Neural cell (in vitro differentiated cells): ENCODE measurements around the gene CD300LG. TPM values are rescaled to one million over a fixed set of nuclear protein-coding genes. Genes with fewer than 3 reads are reported as not detected.

ENCODE experiments used
- H2AFZ ChIP-seq: fragments of 200-600, 300-800 bp; sonication (generic), shearing (Covaris generic); 2 replicates; pipeline ENCODE4 v1.6.0; 2014; ENCODE audit warnings: low read depth, mild to moderate bottlenecking, antibody characterized with exemption, low read length, moderate library complexity
- H3F3A ChIP-seq: fragments of 200-600 bp; shearing (Covaris generic); 2 replicates; pipeline ENCODE4 v1.6.1; 2016; ENCODE audit warnings: mild to moderate bottlenecking, moderate library complexity, mixed read lengths, antibody characterized with exemption, low read length; ENCODE audit not compliant: insufficient read depth, poor library complexity, severe bottlenecking
- H3K27ac ChIP-seq: fragments of 200-600, 300-800 bp; sonication (generic), shearing (Covaris generic); 2 replicates; pipeline ENCODE4 v1.5.1; 2014; ENCODE audit warnings: mild to moderate bottlenecking, low read length, moderate library complexity
- H3K27me3 ChIP-seq: fragments of 300-800, 200-600 bp; sonication (generic), shearing (Covaris generic); 2 replicates; pipeline ENCODE4 v1.6.0; 2014; ENCODE audit warnings: mild to moderate bottlenecking, low read depth, low read length, moderate library complexity; ENCODE audit not compliant: insufficient read depth
- H3K36me3 ChIP-seq: fragments of 300-800, 200-600 bp; sonication (generic), shearing (Covaris generic); 2 replicates; pipeline ENCODE4 v1.5.1; 2014; ENCODE audit warnings: mild to moderate bottlenecking, antibody characterized with exemption, low read length, moderate library complexity; ENCODE audit not compliant: insufficient read depth
- H3K4me2 ChIP-seq: fragments of 300-800, 200-600 bp; sonication (generic), shearing (Covaris generic); 2 replicates; pipeline ENCODE4 v1.6.0; 2014; ENCODE audit warnings: mild to moderate bottlenecking, low read length
- H3K4me3 ChIP-seq: fragments of 300-800, 200-600 bp; sonication (generic), shearing (Covaris generic); 2 replicates; pipeline ENCODE4 v1.5.1; 2014; ENCODE audit warnings: mild to moderate bottlenecking, low read length, moderate library complexity
- H3K79me2 ChIP-seq: fragments of 200-600 bp; shearing (Covaris generic); replicated peaks from 2 replicates; pipeline ENCODE4 v1.6.0; 2014; ENCODE audit warnings: mild to moderate bottlenecking, low read length, moderate library complexity; ENCODE audit not compliant: insufficient read depth
- H3K9ac ChIP-seq: fragments of 300-800, 200-600 bp; sonication (generic), shearing (Covaris generic); 2 replicates; pipeline ENCODE4 v1.6.1; 2016; ENCODE audit warnings: mild to moderate bottlenecking, low read length, mixed read lengths
- H3K9me2 ChIP-seq: fragments of 200-600 bp; shearing (Covaris generic); 2 replicates; pipeline ENCODE4 v1.6.1; 2016; ENCODE audit warnings: mild to moderate bottlenecking, low read length, mixed read lengths; ENCODE audit not compliant: insufficient read depth
- H3K9me3 ChIP-seq: fragments of 200-600, 300-800 bp; sonication (generic), shearing (Covaris generic); 2 replicates; pipeline ENCODE4 v1.6.1; 2016; ENCODE audit warnings: mild to moderate bottlenecking, mixed run types, low read length, moderate library complexity, mixed read lengths
- H4K20me1 ChIP-seq: fragments of 200-600 bp; shearing (Covaris generic); 2 replicates; pipeline ENCODE4 v1.6.1; 2016; ENCODE audit warnings: mild to moderate bottlenecking, mixed run types; ENCODE audit not compliant: insufficient read depth
- EP300 ChIP-seq: fragments of 450-650 bp; conservative IDR thresholded peaks from 2 replicates; pipeline ENCODE4 v1.6.1; 2014; ENCODE audit warnings: antibody characterized with exemption, mild to moderate bottlenecking, moderate library complexity; ENCODE audit not compliant: poor library complexity, severe bottlenecking
- EZH2 ChIP-seq: fragments of 200-600, 300-800 bp; shearing (Covaris generic), sonication (generic); IDR thresholded peaks from 2 replicates; pipeline ENCODE4 v1.6.1; 2014; ENCODE audit warnings: antibody characterized with exemption, low read length, borderline replicate concordance, mild to moderate bottlenecking; ENCODE audit not compliant: insufficient read depth, poor library complexity, severe bottlenecking
- MXI1 ChIP-seq: fragments of 450-650 bp; conservative IDR thresholded peaks from 2 replicates; pipeline ENCODE4 v1.6.1; 2014; ENCODE audit warnings: antibody characterized with exemption, mild to moderate bottlenecking; ENCODE audit not compliant: poor library complexity, severe bottlenecking
- POLR2AphosphoS5 ChIP-seq: IDR thresholded peaks from 2 replicates; pipeline ENCODE4 v1.6.1; 2012
- RAD21 ChIP-seq: fragments of 450-650 bp; conservative IDR thresholded peaks from 2 replicates; pipeline ENCODE4 v1.6.1; 2014; ENCODE audit warnings: antibody characterized with exemption, mild to moderate bottlenecking, moderate library complexity
- SMC3 ChIP-seq: fragments of 450-650 bp; conservative IDR thresholded peaks from 2 replicates; pipeline ENCODE4 v1.6.1; 2014; ENCODE audit warnings: antibody characterized with exemption, mild to moderate bottlenecking, moderate library complexity; ENCODE audit not compliant: poor library complexity
- TAF1 ChIP-seq: IDR thresholded peaks from 2 replicates; pipeline ENCODE4 v1.6.1; 2012; ENCODE audit warnings: low read depth
- polyA plus RNA-seq: library from polyadenylated mRNA; depleted of rRNA; stranded (reverse); fragments of >200 nt; gene quantifications from 2 replicates; pipeline ENCODE4 v1.2.3, GENCODE V29; 2014
- TF ChIP-seq, protein P1 (sequence below): fragments of 450-650 bp; IDR thresholded peaks from 2 replicates; pipeline ENCODE4 v1.5.1; 2014; ENCODE audit warnings: antibody characterized with exemption, mild to moderate bottlenecking, moderate library complexity; ENCODE audit not compliant: poor library complexity, severe bottlenecking
- TF ChIP-seq, protein P2 (sequence below): IDR thresholded peaks from 2 replicates; pipeline ENCODE4 v1.6.1; 2012; ENCODE audit warnings: borderline replicate concordance

The CD300LG gene
- polyA plus RNA-seq, 1 donor from 2014 or later = not detected

DNA sequence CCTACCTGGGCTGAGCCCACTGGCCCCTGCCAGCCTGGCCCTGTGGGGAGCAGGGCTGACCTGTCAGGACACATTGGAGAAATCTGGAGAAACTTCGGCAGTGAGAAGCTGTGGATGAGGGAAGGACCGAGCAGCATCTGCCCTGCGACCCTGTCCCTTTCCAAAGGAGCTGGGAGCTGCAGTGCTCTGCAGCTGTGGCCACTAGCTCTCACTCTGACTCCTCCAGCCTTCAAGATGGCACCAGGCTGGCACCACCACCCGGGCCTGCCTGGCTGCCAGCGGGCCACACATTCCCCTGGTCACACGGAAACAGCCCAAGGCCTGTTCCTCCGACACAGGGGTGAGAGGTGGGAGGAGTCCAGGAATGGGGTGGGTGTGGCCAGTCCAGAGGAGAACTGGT lies 30.1 kb downstream of the CD300LG start:
- H3F3A ChIP-seq = no peaks in the 10 kb centered on the region
- no peak overlapping the region for H3K9ac ChIP-seq
- H2AFZ ChIP-seq = no peak overlapping the region
- no peak overlapping the region for H3K4me3 ChIP-seq
- H3K4me2 ChIP-seq = no peak overlapping the region
- H3K79me2 ChIP-seq = no peaks in the 10 kb centered on the region
- no peaks in the 10 kb centered on the region for H3K27me3 ChIP-seq
- H3K36me3 ChIP-seq = no peaks in the 10 kb centered on the region
- H3K9me3 ChIP-seq = no peaks in the 10 kb centered on the region
- no peak overlapping the region for H3K27ac ChIP-seq
- H3K9me2 ChIP-seq = no peaks in the 10 kb centered on the region
- TF ChIP-seq, protein P1, sequence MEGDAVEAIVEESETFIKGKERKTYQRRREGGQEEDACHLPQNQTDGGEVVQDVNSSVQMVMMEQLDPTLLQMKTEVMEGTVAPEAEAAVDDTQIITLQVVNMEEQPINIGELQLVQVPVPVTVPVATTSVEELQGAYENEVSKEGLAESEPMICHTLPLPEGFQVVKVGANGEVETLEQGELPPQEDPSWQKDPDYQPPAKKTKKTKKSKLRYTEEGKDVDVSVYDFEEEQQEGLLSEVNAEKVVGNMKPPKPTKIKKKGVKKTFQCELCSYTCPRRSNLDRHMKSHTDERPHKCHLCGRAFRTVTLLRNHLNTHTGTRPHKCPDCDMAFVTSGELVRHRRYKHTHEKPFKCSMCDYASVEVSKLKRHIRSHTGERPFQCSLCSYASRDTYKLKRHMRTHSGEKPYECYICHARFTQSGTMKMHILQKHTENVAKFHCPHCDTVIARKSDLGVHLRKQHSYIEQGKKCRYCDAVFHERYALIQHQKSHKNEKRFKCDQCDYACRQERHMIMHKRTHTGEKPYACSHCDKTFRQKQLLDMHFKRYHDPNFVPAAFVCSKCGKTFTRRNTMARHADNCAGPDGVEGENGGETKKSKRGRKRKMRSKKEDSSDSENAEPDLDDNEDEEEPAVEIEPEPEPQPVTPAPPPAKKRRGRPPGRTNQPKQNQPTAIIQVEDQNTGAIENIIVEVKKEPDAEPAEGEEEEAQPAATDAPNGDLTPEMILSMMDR = no peak
- TF ChIP-seq, protein P2, sequence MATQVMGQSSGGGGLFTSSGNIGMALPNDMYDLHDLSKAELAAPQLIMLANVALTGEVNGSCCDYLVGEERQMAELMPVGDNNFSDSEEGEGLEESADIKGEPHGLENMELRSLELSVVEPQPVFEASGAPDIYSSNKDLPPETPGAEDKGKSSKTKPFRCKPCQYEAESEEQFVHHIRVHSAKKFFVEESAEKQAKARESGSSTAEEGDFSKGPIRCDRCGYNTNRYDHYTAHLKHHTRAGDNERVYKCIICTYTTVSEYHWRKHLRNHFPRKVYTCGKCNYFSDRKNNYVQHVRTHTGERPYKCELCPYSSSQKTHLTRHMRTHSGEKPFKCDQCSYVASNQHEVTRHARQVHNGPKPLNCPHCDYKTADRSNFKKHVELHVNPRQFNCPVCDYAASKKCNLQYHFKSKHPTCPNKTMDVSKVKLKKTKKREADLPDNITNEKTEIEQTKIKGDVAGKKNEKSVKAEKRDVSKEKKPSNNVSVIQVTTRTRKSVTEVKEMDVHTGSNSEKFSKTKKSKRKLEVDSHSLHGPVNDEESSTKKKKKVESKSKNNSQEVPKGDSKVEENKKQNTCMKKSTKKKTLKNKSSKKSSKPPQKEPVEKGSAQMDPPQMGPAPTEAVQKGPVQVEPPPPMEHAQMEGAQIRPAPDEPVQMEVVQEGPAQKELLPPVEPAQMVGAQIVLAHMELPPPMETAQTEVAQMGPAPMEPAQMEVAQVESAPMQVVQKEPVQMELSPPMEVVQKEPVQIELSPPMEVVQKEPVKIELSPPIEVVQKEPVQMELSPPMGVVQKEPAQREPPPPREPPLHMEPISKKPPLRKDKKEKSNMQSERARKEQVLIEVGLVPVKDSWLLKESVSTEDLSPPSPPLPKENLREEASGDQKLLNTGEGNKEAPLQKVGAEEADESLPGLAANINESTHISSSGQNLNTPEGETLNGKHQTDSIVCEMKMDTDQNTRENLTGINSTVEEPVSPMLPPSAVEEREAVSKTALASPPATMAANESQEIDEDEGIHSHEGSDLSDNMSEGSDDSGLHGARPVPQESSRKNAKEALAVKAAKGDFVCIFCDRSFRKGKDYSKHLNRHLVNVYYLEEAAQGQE = no peak
- TF ChIP-seq TAF1 (no peak), MXI1 (no peak), EZH2 (no peak)
- no peaks in the 10 kb centered on the region for H4K20me1 ChIP-seq

DNA sequence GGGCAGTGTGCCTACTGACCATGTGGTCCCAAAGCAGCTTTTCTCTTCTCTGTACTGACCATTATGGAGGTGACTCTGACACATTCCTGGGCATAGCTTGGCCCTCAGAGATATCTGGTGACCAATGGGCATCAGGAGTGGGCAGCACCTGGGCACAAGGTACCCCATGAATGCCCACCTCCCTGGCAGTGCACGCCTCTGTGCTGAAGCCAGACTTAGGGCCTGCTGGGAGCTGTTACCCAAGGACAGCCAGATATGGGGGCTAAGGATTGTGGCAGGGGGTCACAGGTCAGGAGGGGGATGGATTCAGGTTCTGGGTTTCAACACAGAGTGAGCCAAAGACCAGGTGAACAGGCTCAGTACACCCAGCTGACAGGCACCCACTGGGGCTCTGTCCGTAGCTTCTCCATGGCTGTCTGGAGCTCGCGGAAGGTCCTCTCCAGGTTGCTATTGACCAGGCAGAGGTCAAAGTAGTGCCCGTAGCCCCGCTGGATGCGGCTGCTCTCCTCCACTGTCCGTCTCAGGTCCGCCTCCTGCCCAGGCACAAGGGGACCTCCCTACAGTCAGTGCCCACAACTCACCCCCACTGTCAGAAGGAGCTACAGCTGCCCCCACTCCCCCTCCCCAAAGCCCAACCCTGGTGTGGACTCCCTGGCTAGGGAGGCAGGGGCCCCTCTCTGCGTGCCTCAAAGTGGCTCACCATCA lies 30.6 kb downstream of the CD300LG start:
- Histone ChIP-seq H3K9ac (no peak overlapping the region), H2AFZ (no peak overlapping the region), H3K9me2 (no peaks in the 10 kb centered on the region), H3K79me2 (no peaks in the 10 kb centered on the region), H3F3A (no peaks in the 10 kb centered on the region), H4K20me1 (no peaks in the 10 kb centered on the region), H3K4me2 (no peak overlapping the region), H3K4me3 (no peak overlapping the region), H3K27ac (no peak overlapping the region), H3K9me3 (no peaks in the 10 kb centered on the region), H3K36me3 (no peaks in the 10 kb centered on the region), H3K27me3 (no peaks in the 10 kb centered on the region)
- TF ChIP-seq EZH2 (no peak), SMC3 (no peak), TAF1 (no peak), EP300 (no peak), MXI1 (no peak), POLR2AphosphoS5 (no peak), RAD21 (no peak)
- TF ChIP-seq, protein P1 = no peak
- TF ChIP-seq, protein P2 = no peak
